Measurements from ENCODE around the gene GALNT11. TPM values are rescaled to one million over a fixed set of nuclear protein-coding genes. Genes with fewer than 3 reads are reported as not detected.

Gene GALNT11
- total RNA-seq, 1 donor from 2014 or later: 146 TPM

GRCh38 chr7:152152267-152152666 is 126.8 kb downstream of the GALNT11 start:
- peaks cover 87 to 93% of the 10 kb centered on the region in 2 donors for H3K36me3 ChIP-seq
- TF ChIP-seq, protein P1, sequence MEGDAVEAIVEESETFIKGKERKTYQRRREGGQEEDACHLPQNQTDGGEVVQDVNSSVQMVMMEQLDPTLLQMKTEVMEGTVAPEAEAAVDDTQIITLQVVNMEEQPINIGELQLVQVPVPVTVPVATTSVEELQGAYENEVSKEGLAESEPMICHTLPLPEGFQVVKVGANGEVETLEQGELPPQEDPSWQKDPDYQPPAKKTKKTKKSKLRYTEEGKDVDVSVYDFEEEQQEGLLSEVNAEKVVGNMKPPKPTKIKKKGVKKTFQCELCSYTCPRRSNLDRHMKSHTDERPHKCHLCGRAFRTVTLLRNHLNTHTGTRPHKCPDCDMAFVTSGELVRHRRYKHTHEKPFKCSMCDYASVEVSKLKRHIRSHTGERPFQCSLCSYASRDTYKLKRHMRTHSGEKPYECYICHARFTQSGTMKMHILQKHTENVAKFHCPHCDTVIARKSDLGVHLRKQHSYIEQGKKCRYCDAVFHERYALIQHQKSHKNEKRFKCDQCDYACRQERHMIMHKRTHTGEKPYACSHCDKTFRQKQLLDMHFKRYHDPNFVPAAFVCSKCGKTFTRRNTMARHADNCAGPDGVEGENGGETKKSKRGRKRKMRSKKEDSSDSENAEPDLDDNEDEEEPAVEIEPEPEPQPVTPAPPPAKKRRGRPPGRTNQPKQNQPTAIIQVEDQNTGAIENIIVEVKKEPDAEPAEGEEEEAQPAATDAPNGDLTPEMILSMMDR (IDR thresholded peaks at IDR 0.05): no peak
- DNase-seq (ENCODE audit: low spot score in 2 of 2): no peak
- no peaks in the 10 kb centered on the region for H3K9me3 ChIP-seq
- H3K4me3 ChIP-seq: no peak overlapping the region
- intact Hi-C loops (cut with DNase I): no loop called here
- no peak overlapping the region for H3K27ac ChIP-seq
- peaks cover 0 to under 1% of the 10 kb centered on the region in 2 donors for H3K4me1 ChIP-seq
- no peaks in the 10 kb centered on the region for H3K27me3 ChIP-seq

GRCh38 chr7:152158801-152159587 is 133.5 kb downstream of the GALNT11 start:
- H3K27ac ChIP-seq: no peak overlapping the region
- TF ChIP-seq, protein P1 (IDR thresholded peaks at IDR 0.05): no peak
- H3K4me3 ChIP-seq: no peak overlapping the region
- no peaks in the 10 kb centered on the region for H3K9me3 ChIP-seq
- peaks cover 78 to 81% of the 10 kb centered on the region in 2 donors for H3K36me3 ChIP-seq
- no peak for DNase-seq (ENCODE audit: low spot score in 2 of 2)
- no peaks in the 10 kb centered on the region for H3K4me1 ChIP-seq
- H3K27me3 ChIP-seq: no peaks in the 10 kb centered on the region
- intact Hi-C loops (cut with DNase I): no loop called here

DNA sequence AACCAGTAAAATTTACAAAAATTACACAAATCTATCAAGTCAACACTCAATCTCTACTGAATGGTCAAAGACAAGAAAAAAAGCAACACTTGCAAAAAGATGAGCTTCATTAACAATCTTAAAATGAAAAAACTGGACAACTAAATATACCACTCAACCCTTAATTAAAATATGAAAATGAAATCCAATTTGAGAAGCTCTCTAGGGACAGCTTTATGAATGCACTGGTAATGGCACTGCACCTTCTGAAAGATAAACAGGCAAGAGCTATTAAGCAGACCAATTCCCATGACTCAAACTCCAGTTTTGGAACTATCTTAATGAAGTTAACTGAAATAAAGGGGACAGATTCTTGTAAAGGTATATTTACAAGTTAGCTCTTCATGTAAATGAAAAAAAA is 135.7 kb downstream of the GALNT11 start:
- intact Hi-C loops (cut with DNase I): no loop called here
- Histone ChIP-seq H3K36me3 (peaks cover 68 to 77% of the 10 kb centered on the region in 2 donors), H3K9me3 (no peaks in the 10 kb centered on the region), H3K4me1 (no peaks in the 10 kb centered on the region), H3K4me3 (no peak overlapping the region), H3K27me3 (no peaks in the 10 kb centered on the region), H3K27ac (no peak overlapping the region)
- DNase-seq (ENCODE audit: low spot score in 2 of 2): no peak
- TF ChIP-seq, protein P1 (IDR thresholded peaks at IDR 0.05): no peak

DNA sequence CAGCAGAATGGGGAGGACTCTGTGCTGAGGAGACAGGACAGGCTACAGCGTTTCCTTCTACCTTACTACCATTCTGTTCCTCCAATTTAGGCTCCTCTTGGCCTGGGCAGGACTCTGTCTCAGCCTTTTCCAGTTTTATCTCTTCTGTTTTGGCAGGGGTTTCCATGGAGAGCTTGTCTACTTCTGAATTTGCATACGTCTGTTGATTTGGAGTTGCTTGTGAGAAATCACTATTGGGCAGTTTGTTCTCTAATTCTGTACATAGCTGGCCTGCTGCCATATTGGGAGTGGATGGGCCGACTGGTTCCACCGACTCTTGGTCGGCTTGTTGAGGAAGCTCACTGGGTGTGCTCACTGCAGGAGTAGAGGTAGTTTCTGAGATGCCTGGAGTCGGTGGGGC is 136.8 kb downstream of the GALNT11 start:
- Histone ChIP-seq H3K4me3 (no peak overlapping the region), H3K36me3 (peaks cover 68 to 79% of the 10 kb centered on the region in 2 donors), H3K4me1 (no peaks in the 10 kb centered on the region), H3K9me3 (no peaks in the 10 kb centered on the region), H3K27ac (no peak overlapping the region), H3K27me3 (no peaks in the 10 kb centered on the region)
- DNase-seq (ENCODE audit: low spot score in 2 of 2): no peak
- TF ChIP-seq, protein P1 (IDR thresholded peaks at IDR 0.05): no peak
- intact Hi-C loops (cut with DNase I): no loop called here

Other genes starting within 250 kb of the GALNT11 start
- gene PRKAG2, start 148.6 kb upstream of the GALNT11 start, total RNA-seq: 26.7 TPM
- gene GALNTL5, start 69.2 kb upstream of the GALNT11 start, total RNA-seq: not detected

All from ascending aorta (tissue), 2 donors.